Measurements from ENCODE around the gene TMEM117.

TMEM117 gene

GRCh38 chr12:43887397-43887796, 51.5 kb downstream of the TMEM117 start:
- DNase-seq: no peak

GRCh38 chr12:43891856-43892574, 56.1 kb downstream of the TMEM117 start:
- DNase-seq: no peak

- DNase-seq: no peak
Measured at GRCh38 chr12:43893670-43894069, 57.8 kb downstream of the TMEM117 start.

DNA sequence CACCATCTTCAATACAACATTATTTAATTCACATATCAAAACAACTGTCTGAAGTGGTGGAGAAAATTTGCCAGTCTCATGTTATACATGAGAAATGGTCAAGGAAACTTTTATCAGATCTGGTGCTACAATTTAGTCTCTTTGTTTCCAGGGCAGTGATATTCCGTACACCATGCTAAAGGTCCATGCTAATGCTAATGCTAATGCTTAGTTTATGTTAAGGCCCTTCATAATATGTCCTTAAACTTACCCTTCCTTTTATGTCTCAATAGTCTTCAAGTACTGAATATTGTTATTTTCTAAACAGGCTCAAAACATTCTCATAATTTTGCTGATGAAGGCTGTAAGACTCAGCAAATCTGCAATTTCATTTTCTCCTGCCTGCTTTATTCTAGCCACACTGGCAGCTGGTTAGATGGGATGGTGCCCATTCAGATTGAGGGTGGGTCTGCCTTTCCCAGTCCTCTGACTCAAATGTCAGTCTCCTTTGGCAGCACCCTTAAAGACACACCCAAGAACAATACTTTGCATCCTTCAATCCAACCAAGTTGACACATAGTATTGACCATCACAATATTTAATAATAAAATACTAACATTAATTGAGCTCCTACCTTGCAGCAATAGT, 59.8 kb downstream of the TMEM117 start:
- no peak for DNase-seq

DNA sequence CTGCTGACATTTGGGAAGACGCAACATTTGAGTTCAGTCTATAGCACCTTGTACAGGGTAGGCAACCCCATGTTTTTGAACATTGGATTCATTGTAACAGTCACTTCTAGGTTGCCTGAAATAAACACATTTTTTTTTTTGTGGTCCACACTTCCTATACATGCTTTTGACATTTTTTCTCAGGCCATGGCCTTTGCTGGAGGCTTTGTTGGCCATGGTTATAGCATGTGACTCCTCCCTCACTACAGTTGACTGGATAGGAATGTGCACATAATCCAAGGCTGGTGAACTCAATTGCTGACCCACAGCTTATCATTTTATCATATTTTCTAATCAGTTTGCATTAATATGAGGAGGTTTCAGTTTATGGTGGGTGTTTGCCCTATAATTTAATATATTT, 60.6 kb downstream of the TMEM117 start:
- DNase-seq: no peak

DNA sequence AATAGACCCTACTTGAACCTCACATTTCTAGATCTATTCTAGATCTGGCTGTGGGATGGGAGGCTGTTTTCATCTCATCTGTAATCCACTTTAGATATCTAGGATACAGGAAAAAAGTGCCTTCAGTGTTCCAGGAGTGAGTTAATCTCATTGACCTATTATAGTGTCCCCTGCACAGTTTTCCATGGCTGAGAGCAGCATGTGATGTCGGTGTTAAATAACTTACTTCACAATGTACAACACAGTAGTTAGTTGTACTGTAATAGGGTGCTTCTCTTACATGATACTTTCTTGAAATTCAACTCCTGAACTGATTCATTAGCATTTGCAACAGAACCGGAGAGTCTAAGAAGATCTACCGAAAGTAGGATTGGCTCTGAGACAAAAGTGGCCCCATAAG, 62.6 kb downstream of the TMEM117 start:
- DNase-seq: no peak

GRCh38 chr12:43899574-43899973, 63.7 kb downstream of the TMEM117 start:
- no peak for DNase-seq

DNA sequence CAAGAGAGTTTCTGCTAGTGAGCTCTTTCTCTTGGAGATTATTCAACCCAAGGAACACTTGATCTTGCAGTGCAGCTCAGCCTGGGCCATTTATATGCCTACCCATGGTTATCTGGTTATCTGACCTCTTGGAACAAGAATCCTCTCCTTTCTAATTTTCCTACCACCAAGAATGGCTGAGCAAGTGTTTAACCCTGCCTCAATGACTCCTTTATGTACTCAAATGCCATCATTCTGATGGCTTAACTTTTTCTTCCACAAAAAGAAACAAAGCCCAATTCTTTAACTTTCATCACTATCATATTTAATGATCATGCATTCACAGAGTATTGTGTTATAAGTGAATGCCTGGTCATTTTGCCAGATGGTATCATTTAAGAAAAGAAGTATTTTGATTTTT, 67.8 kb downstream of the TMEM117 start:
- DNase-seq: no peak

GRCh38 chr12:43912859-43913258, 77.0 kb downstream of the TMEM117 start:
- no peak for DNase-seq

GRCh38 chr12:43914391-43914790, 78.5 kb downstream of the TMEM117 start:
- DNase-seq: no peak

DNA sequence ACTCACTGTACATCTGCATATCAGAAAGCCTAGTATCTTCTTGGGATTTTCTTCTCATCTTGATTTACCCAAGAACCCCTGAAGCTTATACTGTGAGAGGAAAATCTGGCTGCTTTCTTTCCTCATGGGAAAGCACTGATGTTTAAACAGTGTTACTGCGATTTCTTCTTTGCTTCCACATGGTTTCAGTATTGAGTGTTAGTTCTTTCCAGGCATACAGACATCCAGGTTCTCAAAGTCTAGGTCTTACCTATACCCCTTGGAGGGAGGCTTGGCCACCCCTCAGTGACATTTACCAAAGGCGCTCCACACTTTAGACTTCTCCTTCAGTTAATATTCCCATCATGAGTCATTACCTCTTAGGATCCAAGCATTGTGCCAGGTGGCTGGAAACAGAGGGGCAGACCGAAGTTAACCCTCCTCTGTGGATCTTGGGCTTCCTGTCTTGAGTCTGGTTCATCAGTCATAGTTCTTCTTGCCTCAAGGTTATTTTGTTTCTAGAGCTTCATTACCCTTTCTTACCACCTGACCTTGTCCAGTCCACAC, 79.1 kb downstream of the TMEM117 start:
- DNase-seq: no peak

DNA sequence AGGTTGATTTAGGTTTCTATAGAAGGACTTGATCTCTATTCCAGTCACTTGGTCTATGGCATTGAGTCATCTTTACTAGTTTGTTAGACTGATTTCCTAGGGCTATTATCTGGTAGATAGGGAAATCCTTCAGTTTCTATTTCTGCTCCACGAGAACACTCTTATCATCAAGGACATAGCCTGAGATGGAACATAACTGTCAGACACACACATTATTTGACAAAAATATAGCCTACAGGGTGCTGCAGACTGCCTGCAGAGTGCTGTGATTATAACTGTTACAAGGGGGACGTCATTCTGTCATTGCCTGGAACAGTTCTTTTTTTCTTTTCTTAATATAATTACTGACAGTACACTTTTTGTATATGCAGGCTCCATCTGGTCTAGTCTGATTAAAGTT, 82.0 kb downstream of the TMEM117 start:
- DNase-seq: no peak

DNA sequence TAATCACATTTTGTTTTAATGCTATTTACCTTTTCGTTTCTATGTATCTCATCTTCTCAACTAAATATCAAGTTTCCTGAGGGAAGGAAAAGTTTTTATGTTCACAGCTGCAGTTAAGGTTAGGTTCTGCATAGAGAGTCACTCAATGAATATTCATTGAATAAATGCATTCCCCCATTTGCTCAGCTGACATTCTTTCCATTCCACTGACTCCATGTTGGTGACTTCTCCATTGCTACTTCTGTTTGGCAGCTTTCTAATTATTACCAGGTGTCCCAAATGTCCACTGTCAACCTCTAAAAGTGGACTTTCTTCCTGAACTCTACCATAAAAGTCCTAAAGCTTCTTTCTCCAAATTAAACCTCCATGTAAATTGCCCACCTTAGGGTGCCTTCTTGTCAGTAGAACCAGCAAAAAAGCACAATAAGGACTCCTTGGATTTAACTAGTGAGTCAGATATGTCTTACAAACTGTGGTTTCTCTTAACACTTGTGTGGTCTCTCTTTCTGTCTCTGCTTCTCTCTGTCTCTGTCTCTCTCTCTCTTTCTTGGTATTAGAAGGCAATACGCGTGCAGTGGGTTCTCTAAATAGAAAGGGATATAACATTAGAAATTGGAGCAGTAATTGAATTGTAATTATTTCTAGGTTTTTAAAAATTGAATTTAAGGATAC, 85.9 kb downstream of the TMEM117 start:
- no peak for DNase-seq

GRCh38 chr12:43930032-43930431, 94.2 kb downstream of the TMEM117 start:
- DNase-seq: no peak

GRCh38 chr12:43931187-43931586, 95.3 kb downstream of the TMEM117 start:
- DNase-seq: no peak

- no peak for DNase-seq
Measured at GRCh38 chr12:43935581-43935980, 99.7 kb downstream of the TMEM117 start.

GRCh38 chr12:43937947-43938346, 102.1 kb downstream of the TMEM117 start:
- no peak for DNase-seq

DNA sequence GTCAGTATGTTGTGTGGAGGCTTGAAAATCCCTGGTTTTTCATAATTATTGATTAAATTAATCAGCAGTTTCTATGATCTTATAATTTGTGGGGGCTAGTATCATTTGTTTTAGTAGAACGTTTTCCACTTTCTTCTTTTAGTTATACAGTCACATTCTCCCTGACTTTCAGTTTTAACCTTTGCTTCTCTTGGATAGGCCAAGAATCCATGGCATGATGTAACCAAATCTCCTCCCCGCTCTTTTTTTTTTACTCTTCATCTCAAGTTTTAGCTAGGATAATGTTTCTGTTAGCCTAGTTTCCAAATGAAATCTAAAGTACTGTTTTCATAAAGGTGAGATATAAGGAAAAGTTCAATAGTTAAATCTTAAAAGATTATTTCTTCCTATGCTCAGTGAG, 106.5 kb downstream of the TMEM117 start:
- no peak for DNase-seq

DNA sequence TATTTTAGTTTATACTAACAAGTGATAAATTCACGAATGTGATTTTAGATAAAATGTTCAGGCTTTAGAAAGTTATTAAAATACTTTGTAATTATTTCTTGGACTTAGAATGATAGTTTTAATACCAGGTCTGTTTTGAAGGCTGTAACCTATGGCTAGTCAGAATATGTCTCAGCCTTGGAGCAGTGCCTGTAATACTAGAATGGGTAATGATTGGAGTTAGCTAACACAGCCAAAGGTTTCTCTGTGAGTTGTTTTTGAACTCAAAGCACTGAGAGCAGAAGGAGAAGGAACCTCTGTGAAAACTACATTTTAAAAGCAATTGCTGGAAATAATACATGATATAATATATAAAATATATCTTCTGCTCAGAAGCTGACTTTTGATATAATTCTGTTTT, 110.1 kb downstream of the TMEM117 start:
- no peak for DNase-seq

DNA sequence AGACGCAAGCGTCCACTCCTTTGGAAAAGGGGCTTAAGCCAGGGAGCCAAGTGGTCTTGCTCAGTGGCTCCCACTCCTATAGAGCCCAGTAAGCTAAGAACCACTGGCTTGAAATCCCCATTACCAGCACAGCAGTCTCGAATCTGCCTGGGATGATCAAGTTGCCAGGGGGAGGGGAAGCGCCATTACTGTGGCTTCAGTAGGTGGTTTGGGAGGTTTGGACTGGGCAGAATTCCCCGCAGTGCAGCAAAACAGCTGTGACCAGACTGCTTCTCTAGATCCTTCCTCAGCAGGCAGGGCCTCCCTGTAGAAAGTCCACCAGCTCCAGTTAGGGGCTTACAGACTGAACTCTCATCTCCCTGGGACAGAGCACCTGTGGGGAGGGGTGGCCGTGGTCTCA, 115.4 kb downstream of the TMEM117 start:
- DNase-seq: no peak

GRCh38 chr12:43957732-43958372, 122.0 kb downstream of the TMEM117 start:
- no peak for DNase-seq

GRCh38 chr12:43964033-43964432, 128.2 kb downstream of the TMEM117 start:
- no peak for DNase-seq

- no peak for DNase-seq
Measured at GRCh38 chr12:43964961-43965360, 129.1 kb downstream of the TMEM117 start.

DNA sequence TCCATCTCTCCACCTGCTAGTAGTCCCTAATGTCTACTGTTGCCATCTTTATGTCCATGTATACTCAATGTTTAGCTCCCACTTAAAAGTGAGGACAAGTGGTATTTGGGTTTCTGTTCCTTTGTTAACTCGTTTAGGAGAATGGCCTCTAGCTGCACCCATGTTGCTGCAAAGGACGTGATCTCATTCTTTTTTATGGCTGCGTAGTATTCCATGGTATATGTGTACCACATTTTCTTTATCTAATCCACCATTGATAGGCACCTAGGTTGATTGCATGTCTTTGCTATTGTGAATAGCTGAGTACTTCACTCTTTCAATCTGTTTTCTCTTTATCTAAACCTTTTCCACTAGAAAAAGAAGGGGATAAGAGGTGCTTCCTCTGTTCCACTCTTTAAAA, 130.0 kb downstream of the TMEM117 start:
- no peak for DNase-seq
